Psoas muscle (tissue), 8 donors: ENCODE results near the gene APOBEC3G. TPM values are rescaled to one million over a fixed set of nuclear protein-coding genes. Genes with fewer than 3 reads are reported as not detected.

ENCODE experiments used
- ATAC-seq, 4 donors: fragments of 200-7000 bp; cut with Tn5 transposase; one replicate each; pipeline ENCODE4 v1.9.1; 2020; ENCODE audit warnings: moderate library complexity in 3 of 4, mild to moderate bottlenecking in 2 of 4
- DNase-seq, 2 donors: peaks; one replicate each; pipeline ENCODE4 v3.0.0-alpha.2; 2020
- H3K27ac ChIP-seq: fragments of 200-600 bp; one replicate; pipeline ENCODE4 v1.8.0; 2022
- H3K27me3 ChIP-seq, 3 donors: fragments of 200-600 bp in 1 of 3; one replicate each; pipeline versions ENCODE4 v1.6.1 to v1.8.0; 2013 to 2022; ENCODE audit warnings: low read length in 2 of 3, mild to moderate bottlenecking in 2 of 3, moderate library complexity in 1 of 3; ENCODE audit not compliant: insufficient read depth in 3 of 3
- H3K36me3 ChIP-seq, 2 donors: fragments of 200-600 bp in 1 of 2; one replicate each; pipeline versions ENCODE4 v1.6.1 to v1.8.0; 2013 to 2022; ENCODE audit warnings: low read depth in 1 of 2, mild to moderate bottlenecking in 1 of 2, moderate library complexity in 1 of 2; ENCODE audit not compliant: insufficient read depth in 1 of 2
- H3K4me1 ChIP-seq: fragments of 200-600 bp; one replicate; pipeline ENCODE4 v1.8.0; 2022
- H3K4me3 ChIP-seq: fragments of 200-600 bp; one replicate; pipeline ENCODE4 v1.8.0; 2022; ENCODE audit warnings: mild to moderate bottlenecking
- H3K9me3 ChIP-seq: fragments of 200-600 bp; one replicate; pipeline ENCODE4 v1.8.0; 2022
- WGBS, 3 donors: extraction: QIAGEN DNeasy Blood & Tissue Kit; methylation state at CpG; one replicate each; pipeline versions ENCODE4 v1.1.6 to v1.1.7; 2013; 5-methylcytosine and 5-hydroxymethylcytosine counted together
- intact Hi-C, 2 donors: fragments of 100-400 bp; cut with DNase I; formaldehyde crosslinking; loops; one replicate each; pipeline versions ENCODE4 v1.11.0 to v1.14.2; 2022
- polyA plus RNA-seq, 3 donors: library from polyadenylated mRNA; stranded (reverse); fragments of 200-250 nt; gene quantifications; one replicate each; pipeline ENCODE4 v1.2.3, GENCODE V29; 2013
- total RNA-seq, 4 donors: library from RNA; stranded (reverse); fragmentation: NEBNext Ultra II Directional in 2 of 4; extraction: Animal tissue kit (Norgen Biotek cat#: 25700) in 2 of 4; gene quantifications; one replicate each; pipeline versions ENCODE4 v1.2.1 to v1.2.4, GENCODE V29; 2021 to 2023
- TF ChIP-seq, protein P1 (sequence below): fragments of 200-600 bp; IDR thresholded peaks from one replicate; pipeline ENCODE4 v1.8.0; 2022; ENCODE audit warnings: antibody characterized with exemption
- donor health status: healthy with polysubstance abuse.
- donor health status: DM: no; HTN: no; CAD: no; lungs with moderate emphysema.
- donor health status: Bipolar disorder and iron deficiency.
- donor health status: healthy.
- donor health status: DM: yes; HTN: yes; CAD: no.
- donor health status: DM: no; HTN: no; CAD: no.
- donor health status: DM: no; HTN: no; CAD: no.
- donor health status: DM: yes; HTN: yes; CAD: no.

The APOBEC3G gene
- total and polyA plus RNA-seq, 7 donors: 0.45 to 1.6 (median 1.1) TPM

DNA sequence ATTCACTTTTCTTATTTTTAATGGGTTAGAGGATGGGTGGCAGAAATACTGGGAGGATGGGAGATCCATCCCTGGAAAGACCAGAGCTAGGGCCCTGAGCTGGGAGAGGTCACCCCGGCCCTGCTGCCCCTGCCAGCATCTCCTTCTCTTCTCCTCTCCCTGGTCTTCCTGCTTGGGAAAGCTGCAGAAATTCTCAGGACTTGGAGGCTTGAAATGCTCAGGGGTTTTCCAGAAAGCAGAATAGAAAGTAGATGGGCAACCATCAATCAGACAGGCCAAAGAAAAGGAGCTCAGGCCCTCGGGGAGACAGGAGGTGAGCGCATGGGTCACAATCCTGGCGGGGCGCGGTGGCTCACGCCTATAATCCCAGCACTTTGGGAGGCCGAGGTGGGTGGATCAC is 21.5 kb downstream of the APOBEC3G start:
- Histone ChIP-seq H3K27me3 (peaks cover 0 to 14% (median 2%) of the 10 kb centered on the region in 3 donors), H3K4me3 (no peak overlapping the region), H3K27ac (no peak overlapping the region), H3K4me1 (no peaks in the 10 kb centered on the region), H3K9me3 (no peaks in the 10 kb centered on the region), H3K36me3 (no peaks in the 10 kb centered on the region)
- TF ChIP-seq, protein P1, sequence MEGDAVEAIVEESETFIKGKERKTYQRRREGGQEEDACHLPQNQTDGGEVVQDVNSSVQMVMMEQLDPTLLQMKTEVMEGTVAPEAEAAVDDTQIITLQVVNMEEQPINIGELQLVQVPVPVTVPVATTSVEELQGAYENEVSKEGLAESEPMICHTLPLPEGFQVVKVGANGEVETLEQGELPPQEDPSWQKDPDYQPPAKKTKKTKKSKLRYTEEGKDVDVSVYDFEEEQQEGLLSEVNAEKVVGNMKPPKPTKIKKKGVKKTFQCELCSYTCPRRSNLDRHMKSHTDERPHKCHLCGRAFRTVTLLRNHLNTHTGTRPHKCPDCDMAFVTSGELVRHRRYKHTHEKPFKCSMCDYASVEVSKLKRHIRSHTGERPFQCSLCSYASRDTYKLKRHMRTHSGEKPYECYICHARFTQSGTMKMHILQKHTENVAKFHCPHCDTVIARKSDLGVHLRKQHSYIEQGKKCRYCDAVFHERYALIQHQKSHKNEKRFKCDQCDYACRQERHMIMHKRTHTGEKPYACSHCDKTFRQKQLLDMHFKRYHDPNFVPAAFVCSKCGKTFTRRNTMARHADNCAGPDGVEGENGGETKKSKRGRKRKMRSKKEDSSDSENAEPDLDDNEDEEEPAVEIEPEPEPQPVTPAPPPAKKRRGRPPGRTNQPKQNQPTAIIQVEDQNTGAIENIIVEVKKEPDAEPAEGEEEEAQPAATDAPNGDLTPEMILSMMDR: no peak
- 81 to 89% (median 83%) methylated on average over 8 of the region's 8 CpGs for WGBS, 3 donors
- intact Hi-C loops: no loop called here
- DNase-seq (peak in 1 of 2 donors; percentile 6), ATAC-seq (no peak)

- 59 to 69% (median 68%) methylated on average over 9 to 13 of the region's 13 CpGs for WGBS, 3 donors
These were observed 24.2 kb downstream of the APOBEC3G start for GRCh38 chr22:39101226-39101625.

DNA sequence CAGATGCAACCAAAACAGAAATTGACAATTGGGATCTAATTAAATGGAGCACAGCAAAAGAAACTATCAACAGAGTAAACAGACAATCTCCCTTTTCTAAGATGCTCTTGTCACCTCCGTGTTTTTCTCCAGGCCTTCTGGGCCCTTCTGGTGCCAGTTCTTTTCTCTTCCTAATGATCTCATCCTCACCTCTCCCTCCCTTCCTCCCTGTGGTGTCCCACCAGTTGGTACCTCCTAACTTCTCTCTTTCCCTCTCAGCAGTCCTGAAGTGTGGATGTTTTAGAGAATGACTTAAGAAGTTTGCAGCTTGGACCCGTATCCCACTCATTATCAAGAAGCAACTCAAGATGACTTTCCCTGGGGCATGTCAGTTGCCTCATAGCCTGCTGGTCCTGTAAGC is 26.4 kb downstream of the APOBEC3G start:
- H3K9me3 ChIP-seq: no peaks in the 10 kb centered on the region
- H3K27ac ChIP-seq: no peak overlapping the region
- TF ChIP-seq, protein P1: no peak
- intact Hi-C loops: no loop called here
- H3K27me3 ChIP-seq: peaks cover 0 to 14% (median 0%) of the 10 kb centered on the region in 3 donors
- no peaks in the 10 kb centered on the region for H3K4me1 ChIP-seq
- 45 to 54% (median 54%) methylated on average over 2 of the region's 2 CpGs for WGBS, 3 donors
- H3K36me3 ChIP-seq: no peaks in the 10 kb centered on the region
- no peak for DNase-seq
- no peak for ATAC-seq
- no peak overlapping the region for H3K4me3 ChIP-seq

More at GRCh38 chr22:39101226-39101625, 24.2 kb downstream of the APOBEC3G start:
- no peak for ATAC-seq
- Histone ChIP-seq H3K27me3 (peaks cover 0 to 14% (median 0%) of the 10 kb centered on the region in 3 donors), H3K4me3 (no peak overlapping the region), H3K9me3 (no peaks in the 10 kb centered on the region), H3K4me1 (no peaks in the 10 kb centered on the region), H3K27ac (no peak overlapping the region), H3K36me3 (no peaks in the 10 kb centered on the region)
- peak in 1 of 2 donors; percentile 4 for DNase-seq
- intact Hi-C loops: no loop called here
- TF ChIP-seq, protein P1: no peak

GRCh38 chr22:39106326-39106725 is 29.3 kb downstream of the APOBEC3G start:
- Histone ChIP-seq H3K4me3 (no peak overlapping the region), H3K9me3 (no peaks in the 10 kb centered on the region), H3K4me1 (no peaks in the 10 kb centered on the region), H3K27ac (no peak overlapping the region), H3K27me3 (peaks cover 0 to 20% (median 0%) of the 10 kb centered on the region in 3 donors), H3K36me3 (no peaks in the 10 kb centered on the region)
- 68 to 74% (median 72%) methylated on average over 2 of the region's 2 CpGs for whole genome bisulfite sequencing, 3 donors
- intact Hi-C loops: no loop called here
- TF ChIP-seq, protein P1: no peak
- no peak for ATAC-seq
- no peak for DNase-seq

DNA sequence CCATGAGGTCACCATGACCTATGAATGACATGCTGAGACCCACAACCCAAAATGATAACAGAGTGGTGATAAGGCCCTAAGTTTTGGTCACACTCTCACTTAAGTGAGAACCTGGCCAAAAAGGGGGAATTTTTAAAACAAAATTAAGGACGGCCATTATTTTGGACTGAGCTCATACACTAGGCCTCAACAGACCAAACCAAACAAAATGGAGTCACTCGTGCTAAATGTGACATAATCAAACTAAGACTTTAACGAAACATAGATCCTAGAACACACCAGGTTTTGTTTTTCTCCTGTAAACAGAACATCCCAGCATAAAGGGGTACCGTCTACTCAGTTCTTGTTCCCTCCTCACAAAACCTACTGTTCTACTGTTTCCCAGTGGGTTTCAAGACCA is 31.4 kb downstream of the APOBEC3G start:
- no peaks in the 10 kb centered on the region for H3K36me3 ChIP-seq
- H3K27me3 ChIP-seq: peaks cover 0 to 37% (median 0%) of the 10 kb centered on the region in 3 donors
- TF ChIP-seq, protein P1: no peak
- H3K9me3 ChIP-seq: no peaks in the 10 kb centered on the region
- DNase-seq (no peak), ATAC-seq (no peak)
- intact Hi-C loops: no loop called here
- WGBS, 3 donors: 87 to 98% (median 93%) methylated on average over 4 of the region's 4 CpGs
- no peaks in the 10 kb centered on the region for H3K4me1 ChIP-seq
- no peak overlapping the region for H3K27ac ChIP-seq
- no peak overlapping the region for H3K4me3 ChIP-seq
